ENCODE results near the gene CUX1.
"Not testable (repeated sequence)": the region's sequence is repeated elsewhere in the genome, so short reads cannot be mapped to it uniquely, and the experiment has no call there.

CUX1 gene

DNA sequence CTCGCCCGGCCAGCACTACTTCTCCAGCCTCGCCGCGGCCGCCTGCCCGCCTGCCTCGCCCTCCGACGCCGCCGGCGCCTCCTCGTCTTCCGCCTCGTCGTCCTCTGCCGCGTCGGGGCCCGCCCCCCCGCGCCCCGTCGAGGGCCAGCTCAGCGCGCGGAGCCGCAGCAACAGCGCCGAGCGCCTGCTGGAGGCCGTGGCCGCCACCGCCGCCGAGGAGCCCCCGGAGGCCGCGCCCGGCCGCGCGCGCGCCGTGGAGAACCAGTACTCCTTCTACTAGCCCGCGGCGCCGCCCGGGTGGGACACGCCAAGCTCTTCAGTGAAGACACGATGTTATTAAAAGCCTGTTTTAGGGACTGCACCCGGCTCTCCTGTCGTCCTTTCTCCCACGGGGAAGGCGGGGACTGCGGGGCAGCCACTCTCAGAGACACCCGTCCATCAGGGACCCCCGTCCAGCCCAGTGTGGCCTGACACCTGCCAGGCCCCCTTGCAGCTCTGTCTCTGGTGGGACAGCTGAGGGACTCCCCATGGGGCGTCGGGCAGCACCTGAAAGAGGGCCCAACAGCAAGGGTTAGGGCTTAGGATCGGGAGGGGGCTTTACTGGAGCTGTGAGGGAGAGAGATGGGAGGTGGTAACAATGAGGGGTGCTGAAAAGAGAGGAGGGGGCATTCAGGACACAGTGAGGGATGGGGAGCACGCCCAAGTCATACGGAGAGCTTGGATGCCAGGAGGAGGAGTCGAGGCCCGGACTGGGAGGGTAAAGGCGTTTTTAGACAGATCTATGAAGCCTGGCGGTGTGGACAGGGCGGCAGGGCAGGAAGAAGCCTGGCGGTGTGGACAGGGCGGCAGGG lies 504.1 kb downstream of the CUX1 start:
- Histone ChIP-seq H3K27ac (replicated peaks) (no peak overlapping the region), H3K4me3 (replicated peaks; ENCODE audit: insufficient read depth, low read length) (no peak overlapping the region), H3K27me3 (ENCODE audit: insufficient read depth, poor library complexity, severe bottlenecking) (no peaks in the 10 kb centered on the region)
- DNase-seq (ENCODE audit: low read depth in 1 of 2, low spot score in 1 of 2), result no peak
- TF ChIP-seq POLR2AphosphoS5 (IDR thresholded peaks at IDR 0.05; ENCODE audit: low read depth) (no peak), SPI1 (IDR thresholded peaks at IDR 0.05; ENCODE audit: borderline replicate concordance, low read depth) (no peak), GABPA (IDR thresholded peaks at IDR 0.05; ENCODE audit: low read depth) (no peak)
- TF ChIP-seq, protein P1, sequence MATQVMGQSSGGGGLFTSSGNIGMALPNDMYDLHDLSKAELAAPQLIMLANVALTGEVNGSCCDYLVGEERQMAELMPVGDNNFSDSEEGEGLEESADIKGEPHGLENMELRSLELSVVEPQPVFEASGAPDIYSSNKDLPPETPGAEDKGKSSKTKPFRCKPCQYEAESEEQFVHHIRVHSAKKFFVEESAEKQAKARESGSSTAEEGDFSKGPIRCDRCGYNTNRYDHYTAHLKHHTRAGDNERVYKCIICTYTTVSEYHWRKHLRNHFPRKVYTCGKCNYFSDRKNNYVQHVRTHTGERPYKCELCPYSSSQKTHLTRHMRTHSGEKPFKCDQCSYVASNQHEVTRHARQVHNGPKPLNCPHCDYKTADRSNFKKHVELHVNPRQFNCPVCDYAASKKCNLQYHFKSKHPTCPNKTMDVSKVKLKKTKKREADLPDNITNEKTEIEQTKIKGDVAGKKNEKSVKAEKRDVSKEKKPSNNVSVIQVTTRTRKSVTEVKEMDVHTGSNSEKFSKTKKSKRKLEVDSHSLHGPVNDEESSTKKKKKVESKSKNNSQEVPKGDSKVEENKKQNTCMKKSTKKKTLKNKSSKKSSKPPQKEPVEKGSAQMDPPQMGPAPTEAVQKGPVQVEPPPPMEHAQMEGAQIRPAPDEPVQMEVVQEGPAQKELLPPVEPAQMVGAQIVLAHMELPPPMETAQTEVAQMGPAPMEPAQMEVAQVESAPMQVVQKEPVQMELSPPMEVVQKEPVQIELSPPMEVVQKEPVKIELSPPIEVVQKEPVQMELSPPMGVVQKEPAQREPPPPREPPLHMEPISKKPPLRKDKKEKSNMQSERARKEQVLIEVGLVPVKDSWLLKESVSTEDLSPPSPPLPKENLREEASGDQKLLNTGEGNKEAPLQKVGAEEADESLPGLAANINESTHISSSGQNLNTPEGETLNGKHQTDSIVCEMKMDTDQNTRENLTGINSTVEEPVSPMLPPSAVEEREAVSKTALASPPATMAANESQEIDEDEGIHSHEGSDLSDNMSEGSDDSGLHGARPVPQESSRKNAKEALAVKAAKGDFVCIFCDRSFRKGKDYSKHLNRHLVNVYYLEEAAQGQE (IDR thresholded peaks at IDR 0.05; ENCODE audit: insufficient replicate concordance, low read depth), result no peak
- TF ChIP-seq, protein P2, sequence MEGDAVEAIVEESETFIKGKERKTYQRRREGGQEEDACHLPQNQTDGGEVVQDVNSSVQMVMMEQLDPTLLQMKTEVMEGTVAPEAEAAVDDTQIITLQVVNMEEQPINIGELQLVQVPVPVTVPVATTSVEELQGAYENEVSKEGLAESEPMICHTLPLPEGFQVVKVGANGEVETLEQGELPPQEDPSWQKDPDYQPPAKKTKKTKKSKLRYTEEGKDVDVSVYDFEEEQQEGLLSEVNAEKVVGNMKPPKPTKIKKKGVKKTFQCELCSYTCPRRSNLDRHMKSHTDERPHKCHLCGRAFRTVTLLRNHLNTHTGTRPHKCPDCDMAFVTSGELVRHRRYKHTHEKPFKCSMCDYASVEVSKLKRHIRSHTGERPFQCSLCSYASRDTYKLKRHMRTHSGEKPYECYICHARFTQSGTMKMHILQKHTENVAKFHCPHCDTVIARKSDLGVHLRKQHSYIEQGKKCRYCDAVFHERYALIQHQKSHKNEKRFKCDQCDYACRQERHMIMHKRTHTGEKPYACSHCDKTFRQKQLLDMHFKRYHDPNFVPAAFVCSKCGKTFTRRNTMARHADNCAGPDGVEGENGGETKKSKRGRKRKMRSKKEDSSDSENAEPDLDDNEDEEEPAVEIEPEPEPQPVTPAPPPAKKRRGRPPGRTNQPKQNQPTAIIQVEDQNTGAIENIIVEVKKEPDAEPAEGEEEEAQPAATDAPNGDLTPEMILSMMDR (IDR thresholded peaks at IDR 0.05; ENCODE audit: insufficient read depth, low read length), result no peak

DNA sequence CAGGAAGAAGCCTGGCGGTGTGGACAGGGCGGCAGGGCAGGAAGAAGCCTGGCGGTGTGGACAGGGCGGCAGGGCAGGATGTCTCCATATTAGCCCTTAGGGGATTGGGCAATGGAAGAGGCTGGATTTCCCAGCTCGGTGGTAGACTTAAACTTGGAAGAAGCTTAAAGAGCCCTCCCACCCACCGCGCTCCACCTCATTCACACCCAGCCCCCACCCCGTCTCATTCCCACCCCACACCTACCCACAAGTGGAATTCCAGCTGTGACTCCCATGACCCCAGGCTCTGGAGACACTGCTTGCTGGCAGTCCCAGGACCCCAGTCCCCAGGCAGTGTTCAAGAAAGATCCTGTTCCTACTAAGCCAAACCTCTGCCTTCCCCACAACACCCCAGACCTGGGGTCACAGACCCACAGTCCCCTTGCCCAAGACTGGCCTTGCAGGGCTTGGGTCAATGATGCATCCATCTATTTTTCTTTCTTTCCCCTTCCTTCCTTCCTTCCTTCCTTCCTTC lies 504.8 kb downstream of the CUX1 start:
- no peak overlapping the region for H3K27ac ChIP-seq (replicated peaks)
- H3K4me3 ChIP-seq (replicated peaks; ENCODE audit: insufficient read depth, low read length), result no peak overlapping the region
- DNase-seq (ENCODE audit: low read depth in 1 of 2, low spot score in 1 of 2), result no peak
- TF ChIP-seq GABPA (IDR thresholded peaks at IDR 0.05; ENCODE audit: low read depth), result no peak
- no peak for TF ChIP-seq SPI1 (IDR thresholded peaks at IDR 0.05; ENCODE audit: borderline replicate concordance, low read depth)
- TF ChIP-seq POLR2AphosphoS5 (IDR thresholded peaks at IDR 0.05; ENCODE audit: low read depth), result no peak
- TF ChIP-seq, protein P2 (IDR thresholded peaks at IDR 0.05; ENCODE audit: insufficient read depth, low read length), result no peak
- TF ChIP-seq, protein P1 (IDR thresholded peaks at IDR 0.05; ENCODE audit: insufficient replicate concordance, low read depth), result no peak
- no peaks in the 10 kb centered on the region for H3K27me3 ChIP-seq (ENCODE audit: insufficient read depth, poor library complexity, severe bottlenecking)

DNA sequence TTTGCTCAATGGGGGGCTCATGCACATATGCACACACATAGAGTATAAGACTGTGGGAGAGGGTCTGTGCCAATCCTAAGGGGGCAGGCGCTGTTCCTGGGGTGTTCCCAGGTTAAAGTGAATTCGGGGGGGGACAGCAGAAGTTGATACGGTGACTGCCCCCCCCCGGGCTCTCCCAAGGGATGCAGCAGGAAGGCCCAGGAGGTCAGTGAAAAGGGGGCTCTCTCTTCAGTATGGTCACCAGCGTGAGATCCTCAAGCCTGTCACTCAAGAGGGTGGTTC lies 506.4 kb downstream of the CUX1 start:
- TF ChIP-seq, protein P2 (IDR thresholded peaks at IDR 0.05; ENCODE audit: insufficient read depth, low read length), result no peak
- TF ChIP-seq SPI1 (IDR thresholded peaks at IDR 0.05; ENCODE audit: borderline replicate concordance, low read depth), result no peak
- TF ChIP-seq POLR2AphosphoS5 (IDR thresholded peaks at IDR 0.05; ENCODE audit: low read depth), result no peak
- TF ChIP-seq, protein P1 (IDR thresholded peaks at IDR 0.05; ENCODE audit: insufficient replicate concordance, low read depth), result no peak
- TF ChIP-seq GABPA (IDR thresholded peaks at IDR 0.05; ENCODE audit: low read depth), result no peak
- no peak overlapping the region for H3K27ac ChIP-seq (replicated peaks)
- H3K4me3 ChIP-seq (replicated peaks; ENCODE audit: insufficient read depth, low read length), result no peak overlapping the region
- DNase-seq (ENCODE audit: low read depth in 1 of 2, low spot score in 1 of 2), result no peak
- no peaks in the 10 kb centered on the region for H3K27me3 ChIP-seq (ENCODE audit: insufficient read depth, poor library complexity, severe bottlenecking)

DNA sequence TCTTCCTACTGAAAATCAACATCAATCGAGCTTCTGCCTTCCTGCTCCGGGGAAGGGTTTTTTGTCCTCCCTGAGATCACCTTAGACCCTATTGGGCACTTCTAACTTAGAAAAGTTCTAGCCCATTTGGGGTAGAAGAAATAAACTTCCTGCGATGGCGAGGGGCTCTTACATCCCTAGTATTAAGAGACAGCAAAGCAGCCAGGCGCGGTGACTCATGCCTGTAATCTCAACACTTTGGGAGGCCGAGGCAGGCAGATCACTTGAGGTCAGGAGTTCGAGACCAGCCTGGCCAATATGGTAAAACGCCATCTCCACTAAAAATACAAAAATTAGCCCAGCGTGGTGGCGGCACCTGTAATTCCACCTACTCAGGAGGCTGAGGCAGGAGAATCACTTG lies 507.7 kb downstream of the CUX1 start:
- not testable (repeated sequence) for H3K4me3 ChIP-seq (replicated peaks; ENCODE audit: insufficient read depth, low read length); H3K27me3 ChIP-seq (ENCODE audit: insufficient read depth, poor library complexity, severe bottlenecking); H3K27ac ChIP-seq (replicated peaks); DNase-seq (ENCODE audit: low read depth in 1 of 2, low spot score in 1 of 2)

Data from HL-60 (cell line).